Type B pancreatic cell (in vitro differentiated cells): Measurements from ENCODE around the gene NIPA2. TPM values are rescaled to one million over a fixed set of nuclear protein-coding genes. Genes with fewer than 3 reads are reported as not detected.

Experiments used
- DNase-seq: peaks from one replicate; pipeline ENCODE4 v3.0.0; 2021; ENCODE audit warnings: mixed read lengths; ENCODE audit not compliant: unreplicated experiment; ENCODE audit errors: extremely low spot score
- H3K27ac Mint-ChIP-seq: 2 replicates; pipeline ENCODE4 v1.8.0; 2021; ENCODE audit warnings: mild to moderate bottlenecking, mixed read lengths
- H3K27me3 Mint-ChIP-seq: 2 replicates; pipeline ENCODE4 v1.8.0; 2021; ENCODE audit warnings: mixed read lengths
- H3K36me3 Mint-ChIP-seq: 2 replicates; pipeline ENCODE4 v1.8.0; 2021; ENCODE audit warnings: mixed read lengths
- H3K4me1 Mint-ChIP-seq: one replicate; pipeline ENCODE4 v1.8.0; 2021; ENCODE audit warnings: mixed read lengths; ENCODE audit not compliant: unreplicated experiment
- H3K4me3 Mint-ChIP-seq: 2 replicates; pipeline ENCODE4 v1.8.0; 2021; ENCODE audit warnings: mild to moderate bottlenecking, mixed read lengths
- H3K9me3 Mint-ChIP-seq: 2 replicates; pipeline ENCODE4 v1.8.0; 2021; ENCODE audit warnings: mixed read lengths
- total RNA-seq: library from RNA; stranded (reverse); gene quantifications from 2 replicates; pipeline ENCODE4 v1.2.1, GENCODE V29; 2021; ENCODE audit warnings: low replicate concordance
- TF ChIP-seq, protein P1 (sequence below): fragments of 200-600 bp; sonication (generic); conservative IDR thresholded peaks from 2 replicates; pipeline ENCODE4 v1.5.0; 2021; ENCODE audit warnings: antibody characterized with exemption, mild to moderate bottlenecking

Gene NIPA2
- total RNA-seq, 1 donor from 2014 or later: 48.7 TPM

DNA sequence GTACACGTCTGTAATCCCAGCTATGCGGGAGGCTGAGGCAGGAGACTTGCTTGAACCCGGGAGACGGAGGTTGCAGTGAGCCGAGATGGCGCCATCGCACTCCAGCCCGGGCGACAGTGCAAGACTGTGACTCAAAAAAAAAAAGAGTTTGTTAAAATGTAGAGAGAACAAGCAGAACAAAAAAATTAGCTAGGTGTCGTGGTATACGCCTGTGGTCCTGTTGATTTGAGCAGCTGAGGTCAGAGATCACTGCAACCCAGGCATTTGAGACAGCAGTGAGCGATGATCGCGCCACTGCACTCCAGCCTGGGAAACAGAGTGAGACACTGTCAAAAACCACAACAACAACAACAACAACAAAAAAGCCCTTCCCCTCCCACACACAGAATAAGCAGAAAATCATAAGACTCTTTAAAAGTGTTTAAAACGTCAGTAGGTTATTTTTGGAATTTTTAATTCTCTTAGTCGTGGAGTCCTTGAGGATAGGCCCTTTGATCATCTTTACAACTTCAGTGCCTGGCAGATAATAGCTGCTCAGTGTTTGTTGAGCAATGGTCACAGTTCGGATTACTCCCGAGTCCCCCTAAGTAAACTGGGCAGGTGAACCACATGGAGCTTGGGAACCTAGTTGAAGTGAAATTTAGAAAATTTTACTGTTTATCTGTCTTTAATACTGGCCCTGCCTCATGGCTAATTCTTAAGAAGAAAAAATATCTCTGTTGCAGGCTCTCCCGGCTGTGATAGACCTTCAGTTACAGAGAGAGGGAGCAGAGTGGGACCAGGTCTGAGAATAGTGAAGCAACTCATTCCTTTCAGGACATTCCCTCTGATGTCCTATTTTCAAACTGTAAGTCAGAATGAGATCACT, 6.2 kb downstream of the NIPA2 start:
- H3K4me1 Mint-ChIP-seq: peaks cover 27% of the 10 kb centered on the region
- H3K27me3 Mint-ChIP-seq: no peaks in the 10 kb centered on the region

DNA sequence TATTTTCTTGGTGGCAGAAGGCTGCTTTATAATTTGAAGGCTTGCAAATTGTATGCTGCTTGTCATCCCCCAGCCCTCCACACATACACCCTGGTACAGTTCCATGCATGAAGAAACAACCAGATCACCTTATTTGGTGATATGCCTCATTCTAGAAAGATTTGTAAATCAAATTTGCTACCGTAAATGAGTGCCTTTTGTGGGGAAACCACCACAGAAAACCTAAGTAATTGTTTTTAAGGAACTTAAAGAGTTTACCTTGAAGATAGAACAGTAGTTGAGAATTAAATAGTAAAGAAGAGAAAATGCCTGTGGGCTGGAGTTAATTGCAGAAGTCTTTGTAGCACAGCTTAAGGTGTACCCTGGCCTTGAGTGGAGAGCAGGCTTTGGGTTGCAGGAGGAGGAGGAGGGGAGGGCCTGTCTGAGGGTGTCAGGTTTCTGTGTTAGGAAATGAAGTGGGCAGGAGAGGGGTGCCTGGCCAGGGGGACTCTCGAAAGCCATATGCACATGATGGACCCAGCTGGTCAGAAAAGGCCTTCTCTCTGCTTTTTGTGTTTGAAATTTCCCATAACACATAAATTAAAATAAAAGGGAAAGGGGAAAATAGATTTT, 6.9 kb downstream of the NIPA2 start:
- TF ChIP-seq, protein P1, sequence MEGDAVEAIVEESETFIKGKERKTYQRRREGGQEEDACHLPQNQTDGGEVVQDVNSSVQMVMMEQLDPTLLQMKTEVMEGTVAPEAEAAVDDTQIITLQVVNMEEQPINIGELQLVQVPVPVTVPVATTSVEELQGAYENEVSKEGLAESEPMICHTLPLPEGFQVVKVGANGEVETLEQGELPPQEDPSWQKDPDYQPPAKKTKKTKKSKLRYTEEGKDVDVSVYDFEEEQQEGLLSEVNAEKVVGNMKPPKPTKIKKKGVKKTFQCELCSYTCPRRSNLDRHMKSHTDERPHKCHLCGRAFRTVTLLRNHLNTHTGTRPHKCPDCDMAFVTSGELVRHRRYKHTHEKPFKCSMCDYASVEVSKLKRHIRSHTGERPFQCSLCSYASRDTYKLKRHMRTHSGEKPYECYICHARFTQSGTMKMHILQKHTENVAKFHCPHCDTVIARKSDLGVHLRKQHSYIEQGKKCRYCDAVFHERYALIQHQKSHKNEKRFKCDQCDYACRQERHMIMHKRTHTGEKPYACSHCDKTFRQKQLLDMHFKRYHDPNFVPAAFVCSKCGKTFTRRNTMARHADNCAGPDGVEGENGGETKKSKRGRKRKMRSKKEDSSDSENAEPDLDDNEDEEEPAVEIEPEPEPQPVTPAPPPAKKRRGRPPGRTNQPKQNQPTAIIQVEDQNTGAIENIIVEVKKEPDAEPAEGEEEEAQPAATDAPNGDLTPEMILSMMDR: no peak
- Mint-ChIP-seq H3K4me1 (peaks cover 26% of the 10 kb centered on the region), H3K27me3 (no peaks in the 10 kb centered on the region), H3K9me3 (no peaks in the 10 kb centered on the region), H3K4me3 (no peak overlapping the region), H3K27ac (peak overlapping the region; percentile 39), H3K36me3 (peaks cover 24% of the 10 kb centered on the region)
- no peak for DNase-seq

More for the DNA sequence above, 6.2 kb downstream of the NIPA2 start:
- peak overlapping the region; percentile 39 for H3K27ac Mint-ChIP-seq
- H3K4me3 Mint-ChIP-seq: no peak overlapping the region
- TF ChIP-seq, protein P1: no peak
- H3K36me3 Mint-ChIP-seq: peaks cover 24% of the 10 kb centered on the region
- DNase-seq: no peak
- no peaks in the 10 kb centered on the region for H3K9me3 Mint-ChIP-seq

DNA sequence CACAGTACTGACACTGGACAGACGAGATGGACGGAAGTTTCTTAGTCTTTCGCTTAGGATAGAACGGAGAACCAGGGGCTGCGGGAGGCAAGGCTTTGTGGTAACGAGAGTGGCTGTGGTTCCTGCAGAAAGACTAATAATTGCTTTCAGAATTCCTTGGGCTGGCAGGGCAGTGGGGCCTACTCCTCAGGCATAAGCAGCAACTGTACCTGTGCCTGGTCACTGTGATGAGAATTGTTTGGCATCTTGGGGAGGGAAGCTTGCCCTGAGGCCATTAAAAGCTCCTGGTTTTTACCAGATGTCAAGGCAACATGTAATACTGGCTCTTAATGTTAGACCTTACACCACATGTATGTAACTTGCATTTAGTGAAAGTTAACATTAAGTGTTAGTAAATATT, 7.6 kb downstream of the NIPA2 start:
- Mint-ChIP-seq H3K9me3 (no peaks in the 10 kb centered on the region), H3K36me3 (peaks cover 20% of the 10 kb centered on the region), H3K27me3 (no peaks in the 10 kb centered on the region), H3K4me1 (peaks cover 19% of the 10 kb centered on the region), H3K4me3 (no peak overlapping the region), H3K27ac (no peak overlapping the region)
- no peak for DNase-seq
- TF ChIP-seq, protein P1: no peak

DNA sequence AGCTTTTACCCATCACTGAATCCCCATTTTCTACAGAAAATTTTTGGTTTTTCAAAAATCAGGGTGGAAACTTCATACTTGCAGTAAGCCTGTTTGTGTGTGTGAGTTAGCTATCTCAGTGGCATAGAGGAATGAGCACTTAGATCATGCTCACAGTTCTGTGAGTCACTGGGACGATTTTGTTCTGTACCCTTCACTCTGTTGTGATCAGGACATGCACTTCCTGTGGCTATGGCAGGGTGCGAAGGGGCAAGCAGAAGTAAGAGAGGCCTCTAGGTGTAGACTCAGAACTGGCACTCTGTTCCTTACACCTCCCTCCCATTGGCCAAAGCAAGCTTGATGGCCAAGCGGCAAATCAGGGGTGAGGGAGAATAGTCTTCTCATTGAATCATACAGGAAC, 11.6 kb downstream of the NIPA2 start:
- TF ChIP-seq, protein P1: no peak
- H3K27ac Mint-ChIP-seq: no peak overlapping the region

DNA sequence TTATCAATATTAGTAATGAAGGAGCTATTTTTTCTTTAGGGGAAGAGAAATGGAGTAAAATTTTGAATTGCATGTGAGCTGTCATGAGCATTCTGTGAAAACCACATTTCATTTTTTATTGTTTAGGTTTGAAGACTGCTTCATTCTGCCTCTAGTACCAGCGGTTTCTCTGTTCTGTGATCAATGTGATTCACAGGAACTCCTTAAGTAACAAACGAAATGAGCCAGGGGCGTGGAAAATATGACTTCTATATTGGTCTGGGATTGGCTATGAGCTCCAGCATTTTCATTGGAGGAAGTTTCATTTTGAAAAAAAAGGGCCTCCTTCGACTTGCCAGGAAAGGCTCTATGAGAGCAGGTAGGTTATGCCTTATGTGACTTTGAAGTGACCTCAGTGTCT, 13.0 kb downstream of the NIPA2 start:
- Mint-ChIP-seq H3K27me3 (no peaks in the 10 kb centered on the region), H3K36me3 (peaks cover 28% of the 10 kb centered on the region), H3K4me3 (no peak overlapping the region), H3K27ac (no peak overlapping the region), H3K4me1 (no peaks in the 10 kb centered on the region), H3K9me3 (no peaks in the 10 kb centered on the region)
- DNase-seq: no peak
- TF ChIP-seq, protein P1: no peak

More for the DNA sequence above, 11.6 kb downstream of the NIPA2 start:
- H3K27me3 Mint-ChIP-seq: no peaks in the 10 kb centered on the region
- peaks cover 12% of the 10 kb centered on the region for H3K4me1 Mint-ChIP-seq
- DNase-seq: no peak
- peaks cover 24% of the 10 kb centered on the region for H3K36me3 Mint-ChIP-seq
- no peaks in the 10 kb centered on the region for H3K9me3 Mint-ChIP-seq
- no peak overlapping the region for H3K4me3 Mint-ChIP-seq
